SJSA1 (cell line): ENCODE data around the gene GPR78. TPM values are rescaled to one million over a fixed set of nuclear protein-coding genes. Genes with fewer than 3 reads are reported as not detected.

Source experiments
- DNase-seq, 2 experiments: peaks; one replicate each; pipeline ENCODE4 v3.0.0-alpha.2; 2015 to 2020; ENCODE audit warnings: low spot score in 2 of 2, low read depth in 1 of 2
- H3K27ac ChIP-seq: fragments of 250-450 bp; sonication (Bioruptor Pico); 2 replicates; pipeline ENCODE4 v1.5.1; 2020; ENCODE audit warnings: mild to moderate bottlenecking, moderate library complexity
- H3K27me3 ChIP-seq: fragments of 250-450 bp; sonication (Bioruptor Pico); replicated peaks from 2 replicates; pipeline ENCODE4 v1.5.1; 2020; ENCODE audit warnings: mild to moderate bottlenecking, moderate library complexity
- H3K36me3 ChIP-seq: fragments of 250-450 bp; sonication (Bioruptor Pico); 2 replicates; pipeline ENCODE4 v1.5.1; 2020; ENCODE audit warnings: mild to moderate bottlenecking
- H3K4me1 ChIP-seq: fragments of 250-450 bp; sonication (Bioruptor Pico); replicated peaks from 2 replicates; pipeline ENCODE4 v1.6.1; 2021; ENCODE audit warnings: mild to moderate bottlenecking
- H3K4me3 ChIP-seq: fragments of 250-450 bp; sonication (Bioruptor Pico); 2 replicates; pipeline ENCODE4 v1.5.1; 2020; ENCODE audit warnings: mild to moderate bottlenecking
- H3K9me3 ChIP-seq: fragments of 250-450 bp; sonication (Bioruptor Pico); replicated peaks from 2 replicates; pipeline ENCODE4 v1.5.1; 2020; ENCODE audit warnings: mild to moderate bottlenecking
- total RNA-seq: library from RNA; depleted of rRNA; stranded (reverse); fragments of >200 nt; shearing (Covaris generic); gene quantifications from 2 replicates; pipeline ENCODE4 v1.2.3, GENCODE V29; 2014

The GPR78 gene
- total RNA-seq, 1 experiment from 2014 or later: 4.6 TPM

GRCh38 chr4:8590546-8590880 is 10.3 kb downstream of the GPR78 start:
- Histone ChIP-seq H3K4me1 (peaks cover 87% of the 10 kb centered on the region), H3K36me3 (peaks cover 25% of the 10 kb centered on the region), H3K4me3 (no peak overlapping the region), H3K27me3 (no peaks in the 10 kb centered on the region), H3K27ac (peak overlapping the region; percentile 90), H3K9me3 (no peaks in the 10 kb centered on the region)
- DNase-seq: no peak

- no peak for DNase-seq
Measured at GRCh38 chr4:8591114-8591513, 10.9 kb downstream of the GPR78 start.

DNA sequence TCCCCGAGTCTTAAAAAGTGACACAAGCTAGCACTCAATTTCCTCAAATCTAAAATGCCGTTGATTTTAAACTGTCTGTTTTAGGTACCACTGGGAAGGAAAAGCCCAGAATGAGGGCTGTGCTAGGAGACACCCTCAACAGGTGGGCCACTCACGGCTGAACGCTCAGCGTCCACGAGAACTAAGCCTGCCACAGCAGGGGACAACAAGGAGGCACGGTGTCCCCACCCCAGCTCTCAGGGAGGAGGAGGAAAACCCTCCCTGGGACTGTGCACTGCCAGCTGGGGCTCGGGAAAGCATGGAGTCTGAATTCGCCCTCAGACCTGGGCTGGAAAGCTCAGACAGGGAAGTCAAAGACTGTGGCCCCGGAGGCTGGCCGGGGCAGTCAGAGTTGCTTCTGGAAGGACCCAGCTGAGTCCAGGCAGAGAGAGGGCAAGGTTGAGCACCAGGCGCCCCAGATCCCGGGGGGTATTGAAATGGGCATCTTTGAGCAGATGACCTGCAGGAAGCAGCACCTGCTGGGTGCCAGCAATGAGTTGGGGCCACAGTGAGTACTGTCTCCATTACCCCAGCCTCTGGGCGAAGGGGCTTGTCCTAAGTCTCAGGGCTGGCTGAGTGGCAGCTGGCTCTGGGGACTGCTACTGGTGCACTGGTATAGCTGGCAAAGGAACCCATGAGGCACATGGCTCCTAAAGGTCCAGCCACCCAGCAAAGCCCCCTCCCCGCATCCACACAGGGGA is 11.6 kb downstream of the GPR78 start:
- no peak for DNase-seq
- Histone ChIP-seq H3K4me1 (peaks cover 87% of the 10 kb centered on the region), H3K9me3 (no peaks in the 10 kb centered on the region), H3K27me3 (no peaks in the 10 kb centered on the region), H3K4me3 (peak overlapping the region; percentile 57; the same call in 1 of the 2 replicates), H3K27ac (0 out of 2 replicates have a peak overlapping the region, but pooled peaks have one; percentile 90), H3K36me3 (peaks cover 33% of the 10 kb centered on the region)

More at GRCh38 chr4:8591114-8591513, 10.9 kb downstream of the GPR78 start:
- H3K4me1 ChIP-seq: peaks cover 87% of the 10 kb centered on the region
- no peak overlapping the region for H3K4me3 ChIP-seq
- H3K36me3 ChIP-seq: peaks cover 26% of the 10 kb centered on the region
- H3K27me3 ChIP-seq: no peaks in the 10 kb centered on the region
- H3K27ac ChIP-seq: peak overlapping the region; percentile 90
- H3K9me3 ChIP-seq: no peaks in the 10 kb centered on the region

DNA sequence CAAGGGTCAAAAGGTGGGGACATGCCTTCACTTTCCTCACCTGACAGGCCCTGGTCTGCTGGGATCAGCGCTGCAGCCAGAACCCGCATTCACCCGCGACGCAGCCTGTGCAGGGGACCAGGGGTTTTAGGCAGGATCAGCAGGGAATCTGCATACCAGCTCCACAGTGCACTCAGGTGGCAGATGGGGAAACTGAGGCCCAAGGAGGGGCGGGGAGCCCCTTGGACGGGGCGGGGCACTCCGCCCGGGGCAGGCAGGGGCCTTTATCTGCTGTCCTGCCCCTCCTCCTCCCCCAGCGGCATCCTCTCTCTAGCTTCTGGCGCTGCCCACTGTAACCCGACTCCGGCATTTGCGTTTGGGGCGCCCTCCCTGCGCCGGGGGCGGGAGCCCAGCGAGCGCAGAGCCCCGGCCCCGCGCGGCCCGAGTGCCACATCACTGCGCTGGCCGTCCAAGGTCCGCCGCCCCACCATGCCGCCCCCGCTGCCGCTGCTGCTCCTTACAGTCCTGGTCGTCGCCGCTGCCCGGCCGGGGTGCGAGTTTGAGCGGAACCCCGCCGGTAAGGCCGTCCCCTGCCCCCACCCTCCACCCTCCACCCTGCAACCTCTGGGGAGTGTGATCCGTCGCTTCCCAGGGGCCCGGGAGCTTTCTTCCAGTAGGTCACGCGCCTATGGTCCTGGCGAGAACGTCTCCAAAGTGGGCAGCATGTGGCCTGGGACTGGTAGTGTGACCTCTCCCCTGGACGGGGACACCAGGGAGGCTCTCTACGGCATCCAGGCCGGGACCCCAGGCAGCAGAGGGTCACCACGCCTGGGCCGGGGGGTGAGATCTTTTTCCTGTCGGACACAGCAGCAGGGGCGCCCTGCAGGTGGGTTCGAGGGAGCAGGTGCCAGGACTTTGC is 12.4 kb downstream of the GPR78 start, which contains the start of gene CPZ:
Gene CPZ, plus strand, starts transcription at position 400 of the 898 bp plus-strand sequence. Its CDS starts 69 bp downstream, at position 469.
- peaks cover 82% of the 10 kb centered on the region for H3K4me1 ChIP-seq
- peak within 1 kb of the TSS; percentile 90 for H3K27ac ChIP-seq
- H3K36me3 ChIP-seq: peaks cover 41% of the 10 kb centered on the region
- no peaks in the 10 kb centered on the region for H3K9me3 ChIP-seq
- H3K27me3 ChIP-seq: no peaks in the 10 kb centered on the region
- peak; percentile 56 to 65 for DNase-seq
- peak within 1 kb of the TSS; percentile 57 for H3K4me3 ChIP-seq

DNA sequence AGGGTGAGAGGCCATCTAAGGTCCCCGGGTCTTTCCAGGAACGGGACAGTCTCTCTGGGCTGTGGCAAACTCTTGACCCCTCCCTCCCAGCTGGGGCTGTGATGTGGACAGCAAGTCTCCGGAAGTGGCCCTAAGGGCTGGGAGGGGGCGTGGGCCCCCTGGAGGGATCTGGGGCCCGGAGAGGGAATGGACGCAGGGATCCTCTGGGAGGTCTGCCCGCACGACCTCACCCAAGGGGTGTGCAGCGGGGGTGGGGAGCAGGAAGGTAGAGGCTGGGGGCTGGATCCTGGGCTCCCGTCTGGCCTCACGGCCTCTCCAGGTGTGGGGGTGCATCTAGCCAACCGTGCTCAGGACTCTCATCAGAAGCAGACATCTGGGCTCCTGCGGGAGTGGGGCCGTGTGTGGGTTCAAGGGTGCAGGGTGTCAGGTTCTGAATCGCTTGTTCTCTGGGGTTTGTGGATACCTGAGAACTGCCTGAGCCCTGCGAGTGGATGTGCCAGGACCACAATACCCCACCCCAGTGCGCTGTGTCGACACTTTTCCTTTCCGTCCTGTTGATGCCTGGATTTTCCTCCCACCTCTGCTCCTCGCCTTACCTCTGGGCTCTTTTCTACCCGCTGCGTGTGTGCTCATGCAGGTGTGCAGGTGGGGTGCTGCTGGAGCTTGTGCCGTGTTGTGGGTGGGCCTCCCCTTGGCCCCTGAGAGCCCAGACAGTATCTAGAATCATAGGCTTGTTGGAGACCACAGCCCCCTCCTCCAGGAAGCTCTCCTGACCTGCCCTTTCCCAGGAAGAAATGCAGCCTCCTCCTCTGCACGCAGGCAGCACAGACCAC is 13.3 kb downstream of the GPR78 start:
- Histone ChIP-seq H3K9me3 (no peaks in the 10 kb centered on the region), H3K27ac (peak overlapping the region; percentile 74), H3K27me3 (no peaks in the 10 kb centered on the region), H3K4me3 (peak overlapping the region; percentile 57), H3K4me1 (peaks cover 88% of the 10 kb centered on the region), H3K36me3 (peaks cover 50% of the 10 kb centered on the region)
- peak; percentile 32 to 55 for DNase-seq

GRCh38 chr4:8594097-8595038 is 14.2 kb downstream of the GPR78 start:
- Histone ChIP-seq H3K36me3 (peaks cover 58% of the 10 kb centered on the region), H3K4me1 (peaks cover 91% of the 10 kb centered on the region), H3K9me3 (no peaks in the 10 kb centered on the region), H3K27ac (peak overlapping the region; percentile 74; the same call in 1 of the 2 replicates), H3K4me3 (peak overlapping the region; percentile 57), H3K27me3 (no peaks in the 10 kb centered on the region)
- peak; percentile 71 to 86 for DNase-seq

GRCh38 chr4:8595237-8596087 is 15.3 kb downstream of the GPR78 start:
- H3K27ac ChIP-seq: peak overlapping the region; percentile 24; the same call in 1 of the 2 replicates
- H3K9me3 ChIP-seq: no peaks in the 10 kb centered on the region
- peaks cover 67% of the 10 kb centered on the region for H3K36me3 ChIP-seq
- no peaks in the 10 kb centered on the region for H3K27me3 ChIP-seq
- H3K4me1 ChIP-seq: peaks cover 94% of the 10 kb centered on the region
- H3K4me3 ChIP-seq: no peak overlapping the region
- DNase-seq: peak; percentile 71 to 73

- no peak overlapping the region for H3K27ac ChIP-seq
- H3K9me3 ChIP-seq: no peaks in the 10 kb centered on the region
- H3K36me3 ChIP-seq: peaks cover 82% of the 10 kb centered on the region
- H3K4me1 ChIP-seq: peaks cover 94% of the 10 kb centered on the region
- no peaks in the 10 kb centered on the region for H3K27me3 ChIP-seq
- no peak for DNase-seq
- no peak overlapping the region for H3K4me3 ChIP-seq
Measured at GRCh38 chr4:8596891-8597290, 16.7 kb downstream of the GPR78 start.

GRCh38 chr4:8597319-8597718 is 17.1 kb downstream of the GPR78 start:
- no peak for DNase-seq
- Histone ChIP-seq H3K9me3 (no peaks in the 10 kb centered on the region), H3K36me3 (peaks cover 86% of the 10 kb centered on the region), H3K4me3 (no peak overlapping the region), H3K27me3 (no peaks in the 10 kb centered on the region), H3K4me1 (peaks cover 94% of the 10 kb centered on the region), H3K27ac (no peak overlapping the region)

DNA sequence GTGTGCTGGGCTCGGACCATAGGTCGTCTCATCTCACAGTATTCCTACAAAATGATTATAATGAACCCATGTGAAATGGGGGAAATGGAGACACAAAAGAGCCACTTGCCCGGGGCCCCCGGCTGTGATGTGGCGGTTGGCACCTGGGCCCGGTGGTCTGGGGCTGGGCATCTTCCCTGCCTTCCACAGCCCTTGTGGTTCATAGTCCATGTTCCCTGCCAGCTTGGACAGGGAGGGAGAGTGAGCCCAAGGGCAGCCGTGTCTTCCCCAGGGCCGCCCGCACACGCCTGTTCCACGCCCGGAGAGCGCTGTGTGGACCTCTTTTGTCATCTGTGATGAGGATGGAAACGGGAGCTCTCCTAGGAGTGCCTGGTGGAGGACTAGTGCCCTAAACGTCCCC is 17.6 kb downstream of the GPR78 start:
- Histone ChIP-seq H3K27ac (no peak overlapping the region), H3K36me3 (peaks cover 88% of the 10 kb centered on the region), H3K4me1 (peaks cover 92% of the 10 kb centered on the region), H3K27me3 (no peaks in the 10 kb centered on the region), H3K4me3 (no peak overlapping the region), H3K9me3 (no peaks in the 10 kb centered on the region)
- no peak for DNase-seq

DNA sequence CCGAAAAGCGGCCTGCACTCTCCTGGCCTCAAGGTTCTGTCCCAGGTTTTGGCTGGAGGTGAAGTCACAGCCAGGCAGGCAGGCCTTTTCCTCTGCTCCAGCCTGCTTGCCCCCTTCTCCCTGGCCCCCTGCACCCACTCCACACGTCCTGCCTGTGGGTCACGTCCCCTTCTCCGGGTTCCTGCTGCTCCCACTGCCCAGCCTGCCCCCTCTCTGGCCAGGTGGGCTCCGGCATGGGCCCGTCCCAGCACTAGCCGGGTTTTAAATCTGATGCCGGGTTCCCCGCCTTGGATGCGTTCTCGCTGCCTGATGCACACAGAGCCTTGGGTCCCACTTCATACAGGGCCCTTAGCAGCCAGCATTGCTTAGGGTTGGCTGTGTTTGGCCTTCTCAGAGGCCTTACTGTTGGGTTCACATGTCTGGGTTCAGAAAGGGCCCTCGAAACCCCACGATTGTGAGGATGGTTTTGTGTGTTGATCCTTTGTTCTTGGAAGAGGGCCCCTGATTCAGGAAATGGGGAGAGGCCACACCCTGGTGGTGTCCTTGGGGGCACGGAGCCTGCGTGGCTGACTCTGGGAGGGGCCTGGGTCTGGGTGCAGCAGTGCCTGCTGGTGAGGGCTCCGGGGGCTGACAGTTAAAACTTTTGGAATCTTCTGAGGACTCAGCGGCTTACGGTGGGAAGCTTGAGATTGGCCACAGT is 18.3 kb downstream of the GPR78 start:
- H3K4me1 ChIP-seq: peaks cover 84% of the 10 kb centered on the region
- DNase-seq: no peak
- H3K27ac ChIP-seq: peak overlapping the region; percentile 11; the same call in 1 of the 2 replicates
- H3K36me3 ChIP-seq: peaks cover 87% of the 10 kb centered on the region
- no peaks in the 10 kb centered on the region for H3K27me3 ChIP-seq
- H3K4me3 ChIP-seq: no peak overlapping the region
- no peaks in the 10 kb centered on the region for H3K9me3 ChIP-seq
